Measurements from ENCODE around the gene FBXO34. TPM values are rescaled to one million over a fixed set of nuclear protein-coding genes. Genes with fewer than 3 reads are reported as not detected.
"Not testable (repeated sequence)": the region's sequence is repeated elsewhere in the genome, so short reads cannot be mapped to it uniquely, and the experiment has no call there.

Gene FBXO34
- total RNA-seq, 4 donors from 2014 or later: 33.3 to 43.1 (median 34.5) TPM

DNA sequence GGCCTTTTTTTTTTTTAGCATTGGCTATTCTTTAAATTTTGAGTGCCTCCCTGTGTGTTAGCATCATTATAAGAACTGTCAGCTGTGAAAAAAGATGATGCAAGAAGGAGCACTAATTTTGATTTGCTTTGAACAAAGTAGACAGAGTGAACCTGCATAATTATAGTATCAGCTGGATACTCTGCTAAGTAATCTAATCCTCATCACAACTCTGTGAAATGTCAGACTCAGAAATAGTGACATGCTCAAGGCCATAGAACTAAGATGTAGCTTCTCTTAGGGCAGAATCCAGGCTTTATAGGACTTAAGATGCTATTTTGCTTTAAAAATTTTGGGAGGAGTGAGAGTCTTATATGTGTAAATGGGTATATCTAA, 31.9 kb downstream of the FBXO34 start:
- H3K4me3 ChIP-seq: no peak overlapping the region
- intact Hi-C loops (cut with DNase I): no loop called here
- TF ChIP-seq CTCF (IDR thresholded peaks at IDR 0.05): no peak
- no peak for TF ChIP-seq POLR2A (IDR thresholded peaks at IDR 0.05)
- H3K36me3 ChIP-seq: peaks cover 0 to 11% (median 0%) of the 10 kb centered on the region in 3 donors
- peak overlapping the region in 3 of 4 donors; percentile 46 to 67 (median 66) for H3K27ac ChIP-seq
- peaks cover 4 to 86% (median 44%) of the 10 kb centered on the region in 3 donors for H3K4me1 ChIP-seq
- DNase-seq: no peak
- H3K9me3 ChIP-seq: no peaks in the 10 kb centered on the region
- H3K27me3 ChIP-seq: no peaks in the 10 kb centered on the region

GRCh38 chr14:55303691-55304145, 32.5 kb downstream of the FBXO34 start:
- no peak for DNase-seq
- 18 to 29% methylated on average over 2 of the region's 2 CpGs for WGBS, 2 donors
- TF ChIP-seq POLR2A (IDR thresholded peaks at IDR 0.05): no peak
- TF ChIP-seq CTCF (IDR thresholded peaks at IDR 0.05): no peak
- H3K9me3 ChIP-seq: no peaks in the 10 kb centered on the region
- no peaks in the 10 kb centered on the region for H3K27me3 ChIP-seq
- H3K4me1 ChIP-seq: peaks cover 4 to 86% (median 38%) of the 10 kb centered on the region in 3 donors
- peak overlapping the region in 2 of 4 donors; percentile 66 to 67 for H3K27ac ChIP-seq
- H3K4me3 ChIP-seq: no peak overlapping the region
- intact Hi-C loops (cut with DNase I): no loop called here
- H3K36me3 ChIP-seq: peaks cover 0 to 7% (median 0%) of the 10 kb centered on the region in 3 donors

DNA sequence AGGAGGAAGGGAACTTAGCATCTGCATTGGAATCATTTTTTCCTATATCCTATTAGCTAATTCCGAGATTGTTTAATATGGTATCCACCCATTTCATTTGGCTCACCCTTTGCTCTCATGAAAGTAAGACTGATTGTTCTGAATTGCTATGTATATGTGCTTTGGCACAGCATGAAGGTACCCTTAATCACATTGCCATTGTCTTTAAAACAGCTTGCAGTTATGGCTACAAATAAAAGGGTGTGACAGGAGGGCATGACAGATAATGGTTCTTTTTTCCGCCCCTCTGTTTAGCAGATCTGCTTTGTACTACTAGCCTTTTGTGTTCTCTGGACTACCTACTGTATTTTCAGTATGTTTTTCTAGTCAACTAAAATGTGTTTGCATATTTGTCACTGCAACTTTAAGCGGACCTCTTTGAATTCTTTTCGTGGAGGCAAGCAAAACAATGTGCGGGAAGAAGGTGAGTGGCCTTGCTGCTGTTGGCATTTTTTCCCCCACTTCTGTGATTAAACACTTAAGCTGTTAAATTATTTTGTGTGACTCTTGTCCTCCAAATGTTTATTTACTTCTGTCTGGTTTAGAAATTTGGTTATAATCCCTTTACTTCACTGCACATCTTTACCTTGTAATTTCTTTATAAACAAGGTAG, 35.8 kb downstream of the FBXO34 start:
- Histone ChIP-seq H3K27ac (peak overlapping the region; percentile 51 to 81 (median 78)), H3K4me1 (peaks cover 4 to 92% (median 43%) of the 10 kb centered on the region in 3 donors), H3K4me3 (no peak overlapping the region), H3K27me3 (no peaks in the 10 kb centered on the region), H3K9me3 (peaks cover 0 to 3% (median 2%) of the 10 kb centered on the region in 3 donors), H3K36me3 (peaks cover 0 to 2% (median 0%) of the 10 kb centered on the region in 3 donors)
- 28 to 46% methylated on average over 5 of the region's 5 CpGs for WGBS, 2 donors
- intact Hi-C loops (cut with DNase I): no loop called here
- no peak for DNase-seq
- no peak for TF ChIP-seq POLR2A (IDR thresholded peaks at IDR 0.05)
- no peak for TF ChIP-seq CTCF (IDR thresholded peaks at IDR 0.05)

GRCh38 chr14:55309154-55309553, 37.9 kb downstream of the FBXO34 start:
- no peak overlapping the region for H3K4me3 ChIP-seq
- WGBS, 2 donors: 75 to 80% methylated on average over 2 of the region's 2 CpGs
- peaks cover 4 to 76% (median 22%) of the 10 kb centered on the region in 3 donors for H3K4me1 ChIP-seq
- no peak for TF ChIP-seq POLR2A (IDR thresholded peaks at IDR 0.05)
- no peak for TF ChIP-seq CTCF (IDR thresholded peaks at IDR 0.05)
- intact Hi-C loops (cut with DNase I): no loop called here
- peaks cover 0 to 18% (median 11%) of the 10 kb centered on the region in 3 donors for H3K9me3 ChIP-seq
- peaks cover 0 to 21% (median 0%) of the 10 kb centered on the region in 3 donors for H3K36me3 ChIP-seq
- H3K27me3 ChIP-seq: no peaks in the 10 kb centered on the region
- peak overlapping the region in 1 of 4 donors; percentile 1 for H3K27ac ChIP-seq
- DNase-seq: no peak

GRCh38 chr14:55309761-55310365, 38.6 kb downstream of the FBXO34 start:
- Histone ChIP-seq H3K4me3 (no peak overlapping the region), H3K27ac (peak overlapping the region in 3 of 4 donors; percentile 9 to 48 (median 34)), H3K9me3 (peaks cover 0 to 18% (median 11%) of the 10 kb centered on the region in 3 donors), H3K27me3 (no peaks in the 10 kb centered on the region), H3K4me1 (peaks cover 0 to 74% (median 19%) of the 10 kb centered on the region in 3 donors), H3K36me3 (peaks cover 0 to 21% (median 0%) of the 10 kb centered on the region in 3 donors)
- intact Hi-C loops (cut with DNase I): no loop called here
- no peak for TF ChIP-seq POLR2A (IDR thresholded peaks at IDR 0.05)
- TF ChIP-seq CTCF (IDR thresholded peaks at IDR 0.05): no peak
- WGBS, 2 donors: 74 to 82% methylated on average over 1 of the region's 1 CpG
- DNase-seq: no peak

GRCh38 chr14:55312379-55313030, 41.3 kb downstream of the FBXO34 start:
- intact Hi-C loops (cut with DNase I); H3K4me3 ChIP-seq; H3K27ac ChIP-seq; H3K27me3 ChIP-seq; DNase-seq: not testable (repeated sequence)
- Histone ChIP-seq H3K9me3 (peaks cover 0 to 18% (median 11%) of the 10 kb centered on the region in 3 donors), H3K4me1 (peaks cover 0 to 77% (median 20%) of the 10 kb centered on the region in 3 donors), H3K36me3 (peaks cover 0 to 31% (median 0%) of the 10 kb centered on the region in 3 donors)
- WGBS, 2 donors: 96 to 98% methylated on average over 5 of the region's 5 CpGs

All from esophagus squamous epithelium (tissue), 5 donors.